NCI-H345 treated with DMSO at 0.1 percent for 48 hours (cell line): ENCODE data around the gene CLDN17.

ENCODE experiments used
- DNase-seq: peaks from one replicate; lab custom pipeline; 2025; ENCODE audit not compliant: unreplicated experiment; lab: John Stamatoyannopoulos, UW

Gene CLDN17

GRCh38 chr21:30166705-30167104, at the start of gene CLDN17:
Gene CLDN17, minus strand, starts transcription at chr21:30166805. Its CDS starts 188 bp downstream, at chr21:30166617.
- no peak for DNase-seq

- no peak for DNase-seq
Measured at GRCh38 chr21:30216041-30216723, 49.6 kb upstream of the CLDN17 start, which contains the start of gene CLDN8. Gene CLDN8, minus strand, starts transcription at chr21:30216097. Its CDS starts 172 bp downstream, at chr21:30215925.

- no peak for DNase-seq
Measured at GRCh38 chr21:30211071-30211470, 44.5 kb upstream of the CLDN17 start.

- DNase-seq = no peak
Measured at GRCh38 chr21:30209601-30210000, 43.0 kb upstream of the CLDN17 start.

- DNase-seq = no peak
Measured at GRCh38 chr21:30207252-30207579, 40.6 kb upstream of the CLDN17 start.

GRCh38 chr21:30206551-30207251, 40.1 kb upstream of the CLDN17 start:
- DNase-seq = no peak

- no peak for DNase-seq
Measured at GRCh38 chr21:30200000-30200399, 33.4 kb upstream of the CLDN17 start.

- no peak for DNase-seq
Measured at GRCh38 chr21:30194701-30195299, 28.2 kb upstream of the CLDN17 start.

GRCh38 chr21:30193201-30193600, 26.6 kb upstream of the CLDN17 start:
- DNase-seq = no peak

- DNase-seq = no peak
Measured at GRCh38 chr21:30190554-30190953, 23.9 kb upstream of the CLDN17 start.

GRCh38 chr21:30189773-30190172, 23.2 kb upstream of the CLDN17 start:
- DNase-seq = no peak

- no peak for DNase-seq
Measured at GRCh38 chr21:30186242-30186641, 19.6 kb upstream of the CLDN17 start.

GRCh38 chr21:30168086-30168485, 1.5 kb upstream of the CLDN17 start:
- no peak for DNase-seq

- no peak for DNase-seq
Measured at GRCh38 chr21:30166171-30166570, 434 bp downstream of the CLDN17 start.

- DNase-seq = no peak
Measured at GRCh38 chr21:30164796-30165195, 1.8 kb downstream of the CLDN17 start.

- no peak for DNase-seq
Measured at GRCh38 chr21:30153697-30154340, 12.8 kb downstream of the CLDN17 start.

GRCh38 chr21:30152792-30153191, 13.8 kb downstream of the CLDN17 start:
- no peak for DNase-seq

GRCh38 chr21:30148906-30149305, 17.7 kb downstream of the CLDN17 start:
- no peak for DNase-seq

GRCh38 chr21:30146558-30147282, 19.9 kb downstream of the CLDN17 start:
- DNase-seq = no peak

GRCh38 chr21:30138483-30138882, 28.1 kb downstream of the CLDN17 start:
- no peak for DNase-seq

GRCh38 chr21:30129246-30129645, 37.4 kb downstream of the CLDN17 start:
- no peak for DNase-seq
